Spinal cord (tissue), 10 donors: ENCODE results near the gene CD1E. TPM values are rescaled to one million over a fixed set of nuclear protein-coding genes. Genes with fewer than 3 reads are reported as not detected.

Source experiments
- DNase-seq, 6 donors: peaks; one replicate each; pipeline versions ENCODE4 v3.0.0 to v3.0.0-alpha.2; 2013 to 2015; ENCODE audit warnings: low spot score in 6 of 6, low read depth in 4 of 6
- H3K27ac ChIP-seq: one replicate; pipeline ENCODE4 v1.5.1; 2013; ENCODE audit warnings: low read depth, low read length, control low read depth
- H3K27me3 ChIP-seq: one replicate; pipeline ENCODE4 v1.6.1; 2013; ENCODE audit warnings: low read length; ENCODE audit not compliant: control insufficient read depth, insufficient read depth
- H3K36me3 ChIP-seq: one replicate; pipeline ENCODE4 v1.6.1; 2013; ENCODE audit warnings: low read length; ENCODE audit not compliant: control insufficient read depth, insufficient read depth
- H3K4me1 ChIP-seq: one replicate; pipeline ENCODE4 v1.6.1; 2013; ENCODE audit warnings: low read length; ENCODE audit not compliant: control insufficient read depth, insufficient read depth
- H3K4me3 ChIP-seq: one replicate; pipeline ENCODE4 v1.5.1; 2013; ENCODE audit warnings: low read depth, low read length, control low read depth
- H3K9me3 ChIP-seq: one replicate; pipeline ENCODE4 v1.6.1; 2013; ENCODE audit warnings: low read length; ENCODE audit not compliant: control insufficient read depth, insufficient read depth
- WGBS: methylation state at CpG from one replicate; pipeline ENCODE4 v1.1.5; 2013; ENCODE audit warnings: missing lambda C conversion rate; ENCODE audit not compliant: insufficient coverage; 5-methylcytosine and 5-hydroxymethylcytosine counted together
- polyA plus RNA-seq, 2 donors: library from polyadenylated mRNA; unstranded; fragments of 120-200 nt; gene quantifications; one replicate each; pipeline ENCODE4 v1.2.1, GENCODE V29; 2013; ENCODE audit not compliant: insufficient read length in 2 of 2
- total RNA-seq, 2 donors: library from RNA; depleted of rRNA in 1 of 2; stranded (reverse); fragments of 120-200 nt in 1 of 2; fragments of >200 nt in 1 of 2; gene quantifications; one replicate each; pipeline versions ENCODE4 v1.2.3 to v1.2.4, GENCODE V29; 2013 to 2014
- donor health status: healthy.

CD1E gene
- total and polyA plus RNA-seq, 4 donors: 0.10 to 0.17 TPM; not detected in 2

- DNase-seq: no peak
- no CpG with 5 or more reads among the region's 5 CpGs for WGBS
- Histone ChIP-seq H3K27me3 (no peaks in the 10 kb centered on the region), H3K4me1 (no peaks in the 10 kb centered on the region), H3K4me3 (no peak overlapping the region), H3K9me3 (no peaks in the 10 kb centered on the region), H3K27ac (no peak overlapping the region), H3K36me3 (no peaks in the 10 kb centered on the region)
Observed at GRCh38 chr1:158393476-158393875, 39.8 kb downstream of the CD1E start.

GRCh38 chr1:158396646-158397045 lies 43.0 kb downstream of the CD1E start:
- WGBS: no CpG with 5 or more reads among the region's 3 CpGs
- Histone ChIP-seq H3K9me3 (no peaks in the 10 kb centered on the region), H3K4me1 (no peaks in the 10 kb centered on the region), H3K4me3 (no peak overlapping the region), H3K27me3 (no peaks in the 10 kb centered on the region), H3K36me3 (no peaks in the 10 kb centered on the region), H3K27ac (no peak overlapping the region)
- DNase-seq: no peak

- Histone ChIP-seq H3K27ac (no peak within 1 kb of the TSS), H3K36me3 (no peaks in the 10 kb centered on the region)
- 88% methylated on average over 2 of the region's 5 CpGs for WGBS
Observed at GRCh38 chr1:158398818-158399514, 45.3 kb downstream of the CD1E start, which contains the start of gene OR10T2. TSS of gene OR10T2 (minus strand) at chr1:158399466. CDS start at chr1:158399466, 0 bp downstream.

GRCh38 chr1:158400871-158401270 lies 47.2 kb downstream of the CD1E start:
- no peaks in the 10 kb centered on the region for H3K36me3 ChIP-seq
- H3K4me3 ChIP-seq: no peak overlapping the region
- H3K27ac ChIP-seq: no peak overlapping the region
- no peaks in the 10 kb centered on the region for H3K4me1 ChIP-seq
- no peaks in the 10 kb centered on the region for H3K9me3 ChIP-seq
- no peak for DNase-seq
- H3K27me3 ChIP-seq: no peaks in the 10 kb centered on the region
- 92% methylated on average over 2 of the region's 3 CpGs for WGBS

More at GRCh38 chr1:158398818-158399514, 45.3 kb downstream of the CD1E start, which contains the start of gene OR10T2:
- H3K9me3 ChIP-seq: no peaks in the 10 kb centered on the region
- no peak within 1 kb of the TSS for H3K4me3 ChIP-seq
- H3K27me3 ChIP-seq: no peaks in the 10 kb centered on the region
- DNase-seq: no peak
- no peaks in the 10 kb centered on the region for H3K4me1 ChIP-seq

GRCh38 chr1:158407092-158407491 lies 53.4 kb downstream of the CD1E start:
- Histone ChIP-seq H3K4me3 (no peak overlapping the region), H3K36me3 (no peaks in the 10 kb centered on the region), H3K27ac (no peak overlapping the region), H3K9me3 (no peaks in the 10 kb centered on the region), H3K27me3 (no peaks in the 10 kb centered on the region), H3K4me1 (no peaks in the 10 kb centered on the region)
- 93% methylated on average over 3 of the region's 5 CpGs for WGBS
- DNase-seq: no peak

Other genes with a start within 250 kb of the CD1E start
- gene CD1D, start 173.0 kb upstream of the CD1E start, total RNA-seq: 1 to 10 TPM in 1 of 2 donors, under 1 TPM in 1; 0.99 to 1.6 TPM
- gene CD1D, start 173.0 kb upstream of the CD1E start, polyA plus RNA-seq: under 1 TPM; 0.90 TPM
- gene CD1A, start 99.5 kb upstream of the CD1E start, total RNA-seq: not detected
- gene CD1A, start 99.5 kb upstream of the CD1E start, polyA plus RNA-seq: not detected
- gene CD1C, start 64.0 kb upstream of the CD1E start, total RNA-seq: under 1 TPM in 1 of 2 donors, not detected in 1; 0.61 TPM
- gene CD1C, start 64.0 kb upstream of the CD1E start, polyA plus RNA-seq: under 1 TPM in 1 of 2 donors, not detected in 1; 0.24 TPM
- gene CD1B, start 22.4 kb upstream of the CD1E start, total RNA-seq: not detected
- not detected for gene CD1B, start 22.4 kb upstream of the CD1E start, polyA plus RNA-seq
- not detected for gene OR10T2, start 45.6 kb downstream of the CD1E start, total RNA-seq
- gene OR10T2, start 45.6 kb downstream of the CD1E start, polyA plus RNA-seq: not detected
- gene OR10K2, start 72.3 kb downstream of the CD1E start, total RNA-seq: not detected
- not detected for gene OR10K2, start 72.3 kb downstream of the CD1E start, polyA plus RNA-seq
- gene OR10K1, start 107.9 kb downstream of the CD1E start, total RNA-seq: not detected
- gene OR10K1, start 107.9 kb downstream of the CD1E start, polyA plus RNA-seq: not detected
- not detected for gene OR10R2, start 118.3 kb downstream of the CD1E start, total RNA-seq
- gene OR10R2, start 118.3 kb downstream of the CD1E start, polyA plus RNA-seq: not detected
- not detected for gene OR6Y1, start 200.5 kb downstream of the CD1E start, total RNA-seq
- not detected for gene OR6Y1, start 200.5 kb downstream of the CD1E start, polyA plus RNA-seq
- gene OR6P1, start 216.7 kb downstream of the CD1E start, total RNA-seq: not detected
- gene OR6P1, start 216.7 kb downstream of the CD1E start, polyA plus RNA-seq: not detected
- gene OR10X1, start 226.0 kb downstream of the CD1E start, total RNA-seq: not detected
- gene OR10X1, start 226.0 kb downstream of the CD1E start, polyA plus RNA-seq: not detected